GM03348 (cell line): ENCODE results near the gene MAML3.

Experiments used
- DNase-seq: peaks from one replicate; pipeline ENCODE4 v3.0.0; 2012; ENCODE audit warnings: low spot score

MAML3 gene

GRCh38 chr4:139754938-139755337 lies 399.0 kb downstream of the MAML3 start:
- DNase-seq, result no peak

- no peak for DNase-seq
These were observed 400.3 kb downstream of the MAML3 start for GRCh38 chr4:139753686-139754085.

- no peak for DNase-seq
These were observed 404.0 kb downstream of the MAML3 start for GRCh38 chr4:139749835-139750498.

- DNase-seq, result no peak
These were observed 404.6 kb downstream of the MAML3 start for GRCh38 chr4:139749338-139749737.

GRCh38 chr4:139746431-139747171 lies 407.4 kb downstream of the MAML3 start:
- no peak for DNase-seq

GRCh38 chr4:139745111-139745639 lies 408.8 kb downstream of the MAML3 start:
- DNase-seq, result no peak

- DNase-seq, result no peak
These were observed 409.8 kb downstream of the MAML3 start for GRCh38 chr4:139744232-139744631.

- DNase-seq, result no peak
These were observed 411.0 kb downstream of the MAML3 start for GRCh38 chr4:139743027-139743426.

- DNase-seq, result peak; percentile 80
These were observed 413.4 kb downstream of the MAML3 start for GRCh38 chr4:139740531-139741041.

- DNase-seq, result no peak
These were observed 413.9 kb downstream of the MAML3 start for GRCh38 chr4:139740121-139740520.

- no peak for DNase-seq
These were observed 415.0 kb downstream of the MAML3 start for GRCh38 chr4:139738846-139739613.

GRCh38 chr4:139736661-139737060 lies 417.3 kb downstream of the MAML3 start:
- DNase-seq, result peak; percentile 17

GRCh38 chr4:139736274-139736660 lies 417.7 kb downstream of the MAML3 start:
- no peak for DNase-seq

- DNase-seq, result peak; percentile 35
These were observed 418.4 kb downstream of the MAML3 start for GRCh38 chr4:139735381-139736273.

- peak; percentile 94 for DNase-seq
These were observed 419.1 kb downstream of the MAML3 start for GRCh38 chr4:139734875-139735380.

- peak; percentile 59 for DNase-seq
These were observed 419.6 kb downstream of the MAML3 start for GRCh38 chr4:139734201-139734874.

GRCh38 chr4:139732991-139733570 lies 420.9 kb downstream of the MAML3 start:
- no peak for DNase-seq

- no peak for DNase-seq
These were observed 425.1 kb downstream of the MAML3 start for GRCh38 chr4:139728840-139729239.

- no peak for DNase-seq
These were observed 425.8 kb downstream of the MAML3 start for GRCh38 chr4:139728146-139728545.

- DNase-seq, result no peak
These were observed 427.4 kb downstream of the MAML3 start for GRCh38 chr4:139726615-139727014.
